H54 (cell line): ENCODE measurements around the gene GATD1.
"Not testable (repeated sequence)": the region's sequence is repeated elsewhere in the genome, so short reads cannot be mapped to it uniquely, and the experiment has no call there.

Source experiments
- DNase-seq: peaks from one replicate; pipeline ENCODE4 v3.0.0; 2011; ENCODE audit warnings: low spot score, mixed read lengths; ENCODE audit not compliant: insufficient read length
- FAIRE-seq: peaks from 3 replicates; lab custom pipeline; 2011; peaks lifted over from hg19 to GRCh38; lab: Jason Lieb, UNC
- POLR2A ChIP-seq: IDR thresholded peaks from 2 replicates; pipeline ENCODE4 v1.6.1; 2011; ENCODE audit warnings: low read depth, mild to moderate bottlenecking, low read length

The GATD1 gene

GRCh38 chr11:763549-764321 lies 13.6 kb downstream of the GATD1 start:
- DNase-seq (no peak), FAIRE-seq (no peak)
- no peak for TF ChIP-seq POLR2A

DNA sequence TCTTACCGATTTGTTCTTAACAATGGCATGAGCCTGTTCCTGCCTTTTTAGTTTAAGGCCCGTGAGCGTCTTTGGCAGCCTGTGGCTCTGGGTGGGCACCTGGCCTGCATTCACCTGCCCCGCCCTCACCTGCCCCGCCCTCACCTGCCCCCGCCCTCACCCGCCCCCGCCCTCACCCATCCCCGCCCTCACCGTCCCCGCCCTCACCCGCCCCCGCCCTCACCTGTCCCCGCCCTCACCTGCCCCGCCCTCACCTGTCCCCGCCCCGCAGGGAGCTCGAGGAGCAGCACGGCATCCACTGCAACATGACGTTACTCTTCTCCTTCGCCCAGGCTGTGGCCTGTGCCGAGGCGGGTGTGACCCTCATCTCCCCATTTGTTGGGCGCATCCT lies 14.2 kb downstream of the GATD1 start:
- DNase-seq (no peak), FAIRE-seq (no peak)
- no peak for TF ChIP-seq POLR2A

DNA sequence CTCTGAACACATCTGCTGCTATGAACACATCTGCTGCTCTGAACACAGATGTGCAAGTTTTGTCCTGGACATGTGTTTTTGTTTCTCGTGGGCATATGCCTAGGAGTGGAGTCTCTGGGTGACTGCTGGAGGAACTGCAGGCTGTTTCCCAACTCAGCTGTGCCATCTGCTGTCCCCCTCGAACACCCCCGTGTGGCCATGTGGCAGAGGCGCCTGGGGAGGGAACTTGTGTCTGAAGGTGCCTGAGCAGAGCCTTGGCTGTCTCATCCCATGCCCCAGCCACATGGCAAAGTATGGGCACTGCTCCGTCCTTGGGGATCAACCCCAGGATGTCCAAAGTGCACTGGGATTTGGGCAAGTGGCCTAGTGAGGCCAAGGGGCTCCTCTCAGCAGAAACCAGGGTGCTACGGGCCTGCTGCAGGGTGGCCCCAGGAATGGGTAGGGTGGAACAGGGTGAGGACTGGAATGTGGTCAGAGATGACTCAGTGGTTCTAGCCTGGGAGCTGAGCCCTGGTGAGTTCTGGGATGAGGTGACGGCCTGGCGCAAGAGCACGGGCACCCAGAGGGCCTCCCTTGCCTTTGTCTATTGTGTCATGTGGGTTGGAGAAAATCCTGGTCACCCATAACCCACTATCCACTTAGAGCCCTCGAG lies 14.7 kb downstream of the GATD1 start:
- FAIRE-seq (peak; percentile 60), DNase-seq (peak; percentile 98)

DNA sequence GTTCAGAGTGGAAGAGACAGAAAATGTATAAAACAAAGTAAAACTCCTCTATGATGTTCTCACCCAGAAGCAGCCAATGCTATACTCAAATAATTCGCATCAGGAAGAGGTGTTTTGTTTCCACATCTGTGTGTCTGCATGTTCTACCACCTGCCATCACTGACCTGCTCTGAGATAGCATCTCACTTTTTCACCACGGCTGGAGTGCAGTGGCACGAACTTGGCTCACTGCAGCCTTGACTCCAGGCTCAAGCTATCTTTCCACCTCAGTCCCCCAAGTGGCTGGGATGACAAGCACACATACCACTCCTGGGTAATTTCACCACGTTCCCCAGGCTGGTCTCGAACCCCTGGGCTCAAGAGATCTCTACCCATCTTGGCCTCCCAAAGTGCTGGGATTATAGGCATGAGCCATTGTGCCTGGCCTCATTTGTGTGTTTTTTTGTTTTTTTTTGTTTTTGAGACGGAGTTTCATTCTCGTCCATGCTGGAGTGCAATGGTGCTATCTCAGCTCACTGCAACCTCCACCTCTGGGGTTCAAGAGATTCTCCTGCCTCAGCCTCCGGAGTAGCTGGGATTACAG lies 15.7 kb downstream of the GATD1 start:
- no peak for TF ChIP-seq POLR2A
- FAIRE-seq (no peak), DNase-seq (no peak)

More for the DNA sequence above, 14.7 kb downstream of the GATD1 start:
- peak; percentile 21; the same call in 1 of the 2 replicates for TF ChIP-seq POLR2A

- TF ChIP-seq POLR2A: no peak
- no peak for DNase-seq
- no peak for FAIRE-seq
These were observed 17.1 kb downstream of the GATD1 start for GRCh38 chr11:760236-760635.

GRCh38 chr11:749731-750130 lies 27.6 kb downstream of the GATD1 start:
- DNase-seq (no peak), FAIRE-seq (no peak)
- no peak for TF ChIP-seq POLR2A

- FAIRE-seq: no peak
These were observed 29.3 kb downstream of the GATD1 start for GRCh38 chr11:748007-748359.

GRCh38 chr11:747158-748006 lies 29.9 kb downstream of the GATD1 start, which contains the start of gene TALDO1:
Gene TALDO1 (plus strand): TSS chr11:747464. CDS start chr11:747482, 18 bp downstream.
- peak; percentile 94 for DNase-seq
- FAIRE-seq: no peak
- TF ChIP-seq POLR2A: peak; percentile 80; the same call in 1 of the 2 replicates

More at GRCh38 chr11:748007-748359, 29.3 kb downstream of the GATD1 start:
- peak; percentile 13 for DNase-seq
- TF ChIP-seq POLR2A: no peak

DNA sequence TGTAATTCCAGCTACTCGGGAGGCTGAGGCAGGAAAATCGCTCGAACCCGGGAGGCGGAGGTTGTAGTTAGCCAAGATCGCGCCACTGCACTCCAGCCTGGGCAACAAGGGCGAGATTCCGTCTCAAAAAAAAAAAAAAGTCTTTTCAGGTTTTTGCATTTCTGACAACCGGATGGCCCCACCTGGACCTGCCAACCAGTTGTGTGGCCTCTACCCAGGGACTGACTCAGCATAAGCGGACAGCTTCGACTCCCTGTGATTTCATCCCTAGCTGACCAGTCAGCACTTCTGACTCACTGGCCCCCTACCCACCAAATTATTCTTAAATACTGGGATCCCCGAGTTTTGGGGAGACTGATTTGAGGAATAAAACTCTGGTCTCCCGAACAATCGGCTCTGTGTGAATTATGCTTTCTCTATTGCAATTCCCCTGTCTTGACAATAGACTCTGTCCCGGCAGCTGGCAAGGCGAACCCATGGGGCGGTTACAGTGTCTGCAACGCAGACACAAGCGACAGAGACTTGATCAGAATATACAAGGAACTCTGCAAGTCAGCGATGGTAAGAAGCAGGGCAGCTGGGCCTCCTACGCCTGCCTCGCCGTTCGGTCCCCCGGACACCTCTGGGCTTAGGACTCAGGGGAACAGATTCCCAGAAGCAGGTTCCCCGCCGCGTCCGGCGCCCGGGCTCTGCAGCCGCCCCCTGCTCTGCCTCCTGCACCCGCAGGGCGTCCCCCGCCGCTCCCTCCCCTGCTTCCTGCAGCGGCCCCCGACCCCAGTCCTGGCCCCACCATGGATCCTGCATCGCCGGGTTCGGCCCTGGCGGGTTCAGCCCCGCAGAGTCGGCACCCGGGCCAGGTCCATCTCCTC lies 30.8 kb downstream of the GATD1 start:
- DNase-seq: peak; percentile 23
- TF ChIP-seq POLR2A: no peak
- no peak for FAIRE-seq

- TF ChIP-seq POLR2A: no peak
- FAIRE-seq: no peak
- DNase-seq: no peak
These were observed 31.9 kb downstream of the GATD1 start for GRCh38 chr11:745428-745827.

GRCh38 chr11:742571-743201 lies 34.6 kb downstream of the GATD1 start:
- FAIRE-seq (no peak), DNase-seq (no peak)
- TF ChIP-seq POLR2A: no peak

- no peak for DNase-seq
- no peak for TF ChIP-seq POLR2A
- FAIRE-seq: no peak
These were observed 35.1 kb downstream of the GATD1 start for GRCh38 chr11:742156-742546.

- FAIRE-seq, DNase-seq: not testable (repeated sequence)
These were observed 39.4 kb downstream of the GATD1 start for GRCh38 chr11:737899-738298.
